Ramos (cell line): ENCODE data around the gene TTC23.
"Not testable (repeated sequence)": the region's sequence is repeated elsewhere in the genome, so short reads cannot be mapped to it uniquely, and the experiment has no call there.

Source experiments
- in situ Hi-C: fragments of 300-500 bp; cut with MboI; formaldehyde crosslinking; loops from one replicate; pipeline ENCODE4 v1.14.3; 2022; ENCODE audit warnings: low sequenced_read_pairs; ENCODE audit not compliant: unreplicated experiment

TTC23 gene

GRCh38 chr15:99126131-99126588, 123.2 kb downstream of the TTC23 start:
- in situ Hi-C loops, result no loop called here

GRCh38 chr15:99125061-99125891, 124.1 kb downstream of the TTC23 start:
- in situ Hi-C loops, result no loop called here

GRCh38 chr15:99124641-99125040, 124.7 kb downstream of the TTC23 start:
- in situ Hi-C loops, result no loop called here

DNA sequence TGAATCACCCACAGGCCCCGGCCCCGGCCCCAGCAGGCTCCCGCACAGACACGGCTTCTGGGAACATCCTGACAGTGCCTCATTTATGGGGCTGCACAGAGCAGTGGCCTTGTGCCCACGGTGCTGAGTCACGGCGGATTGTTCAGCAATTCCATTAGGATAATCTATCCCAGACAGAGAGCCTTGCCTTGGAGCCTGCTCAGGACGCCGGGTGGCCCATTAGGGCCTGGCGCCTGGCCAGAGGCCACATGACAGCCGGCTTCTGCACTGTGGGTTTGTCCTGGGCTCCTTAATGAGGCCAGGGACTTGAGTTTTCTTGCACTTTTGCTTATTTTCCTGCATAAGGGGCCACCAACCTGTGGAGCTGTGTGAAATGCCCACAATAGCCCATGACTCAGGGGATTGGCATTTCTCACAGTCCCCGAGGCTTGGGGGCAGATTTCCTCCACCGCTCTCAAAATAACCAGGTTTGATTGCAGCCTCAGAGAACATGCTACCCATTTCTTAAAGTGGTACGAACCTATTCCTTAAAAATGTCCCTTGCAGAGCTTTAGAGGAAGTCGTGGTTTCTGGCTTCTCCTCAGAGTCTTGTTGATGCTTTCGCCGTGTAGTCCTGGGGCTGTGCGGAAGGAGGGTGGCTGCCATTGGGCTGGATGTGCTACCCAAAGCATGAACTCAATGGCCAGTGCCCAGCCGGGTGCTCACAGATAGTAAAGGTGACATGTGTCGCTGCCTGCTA, 125.5 kb downstream of the TTC23 start:
- in situ Hi-C loops, result no loop called here

DNA sequence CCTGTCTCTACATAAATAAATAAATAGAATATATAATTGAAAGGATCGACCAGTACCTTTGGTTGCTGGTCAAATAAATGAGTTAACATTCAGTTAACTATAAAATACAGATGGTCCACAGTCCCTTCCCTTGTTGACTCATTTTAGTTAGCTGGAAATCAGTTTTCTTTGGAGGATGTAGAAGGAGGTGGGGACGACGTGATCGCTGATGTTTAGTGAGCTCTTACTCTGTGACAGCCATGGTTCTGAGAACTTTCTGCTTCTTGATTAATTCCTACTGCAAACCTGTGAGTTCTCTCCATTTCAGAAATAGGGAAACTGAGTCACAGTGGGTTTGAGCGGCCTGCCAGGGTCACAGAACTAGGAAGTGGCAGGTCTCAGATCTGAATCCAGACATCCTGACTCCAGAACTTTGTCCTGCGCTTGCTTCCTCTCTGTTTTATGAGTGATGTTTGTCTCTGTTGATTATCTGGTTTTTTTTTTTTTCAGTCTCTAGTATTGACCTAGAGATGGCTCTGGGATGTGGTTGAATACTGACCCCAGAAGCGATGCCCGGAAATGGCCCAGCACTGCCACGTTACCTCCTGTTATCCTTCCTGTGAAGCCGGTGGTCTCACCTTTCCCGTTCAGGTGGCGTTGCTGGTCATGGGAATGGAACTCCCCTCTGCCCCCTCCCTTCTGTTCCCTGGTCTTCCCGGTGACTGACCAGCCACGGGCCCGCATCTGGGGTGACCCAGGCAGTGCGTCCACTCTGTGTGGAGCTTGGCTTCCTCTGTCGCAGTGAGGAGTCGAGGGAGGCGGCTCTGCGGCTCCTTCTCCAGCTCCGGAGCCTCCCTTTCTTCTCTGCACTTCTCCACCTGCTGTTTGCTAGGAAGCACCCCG, 126.3 kb downstream of the TTC23 start:
- in situ Hi-C loops, result no loop called here

GRCh38 chr15:99121691-99122410, 127.5 kb downstream of the TTC23 start:
- in situ Hi-C loops, result no loop called here

DNA sequence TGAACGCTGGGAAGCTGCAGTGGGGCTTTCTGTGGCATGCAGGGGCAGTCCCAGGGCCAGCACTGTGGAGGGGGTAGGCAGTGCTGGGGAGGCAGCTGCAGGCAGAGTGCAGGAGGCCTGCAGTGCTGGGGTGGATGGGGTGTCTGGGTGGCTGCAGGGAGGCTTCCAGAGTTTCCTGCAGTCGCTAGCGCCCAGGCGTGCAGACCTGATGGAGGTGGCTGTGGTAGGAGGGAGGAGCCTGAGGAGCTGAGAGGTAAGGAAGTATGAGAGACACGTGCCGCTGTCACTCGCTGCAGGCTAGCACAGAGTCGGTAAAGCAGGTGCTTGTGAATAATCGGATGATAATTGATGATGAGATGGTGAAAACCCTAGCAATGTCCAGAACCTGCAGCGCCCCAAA, 128.2 kb downstream of the TTC23 start:
- in situ Hi-C loops, result no loop called here

DNA sequence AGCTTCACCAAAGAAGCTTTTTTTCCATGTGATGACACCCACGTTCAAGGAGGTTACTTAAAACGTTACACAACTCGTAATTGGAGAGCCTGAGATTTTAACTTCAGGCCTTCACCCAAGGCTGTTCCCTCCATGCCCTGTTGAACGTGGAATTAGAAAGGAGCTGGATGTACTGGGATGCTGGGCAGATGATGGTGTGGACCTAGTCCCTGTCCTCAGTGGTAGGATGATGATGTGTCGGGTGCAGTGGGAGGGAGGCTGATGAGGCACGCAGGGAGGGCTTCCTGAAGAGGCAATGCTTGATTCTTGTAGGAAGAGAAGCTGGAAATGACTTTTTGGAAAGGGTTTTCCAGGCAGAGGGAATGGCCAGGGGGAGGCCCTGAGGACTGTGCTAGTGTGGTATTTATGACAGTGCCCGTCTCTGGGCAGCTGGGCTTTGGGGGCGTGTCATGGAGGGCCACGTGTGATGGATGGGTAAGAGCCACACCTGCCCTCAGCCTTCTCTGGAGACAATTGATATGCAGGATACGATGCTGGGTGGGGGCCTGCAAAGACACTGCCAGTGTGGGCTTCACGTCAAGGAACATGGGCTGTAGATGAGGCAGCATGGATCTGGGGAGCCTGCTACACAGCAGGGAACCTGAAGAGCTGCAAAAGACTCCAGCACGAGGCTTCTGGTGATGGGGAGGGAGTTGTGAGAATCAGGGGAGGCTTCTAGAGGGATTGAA, 129.2 kb downstream of the TTC23 start:
- in situ Hi-C loops, result no loop called here

DNA sequence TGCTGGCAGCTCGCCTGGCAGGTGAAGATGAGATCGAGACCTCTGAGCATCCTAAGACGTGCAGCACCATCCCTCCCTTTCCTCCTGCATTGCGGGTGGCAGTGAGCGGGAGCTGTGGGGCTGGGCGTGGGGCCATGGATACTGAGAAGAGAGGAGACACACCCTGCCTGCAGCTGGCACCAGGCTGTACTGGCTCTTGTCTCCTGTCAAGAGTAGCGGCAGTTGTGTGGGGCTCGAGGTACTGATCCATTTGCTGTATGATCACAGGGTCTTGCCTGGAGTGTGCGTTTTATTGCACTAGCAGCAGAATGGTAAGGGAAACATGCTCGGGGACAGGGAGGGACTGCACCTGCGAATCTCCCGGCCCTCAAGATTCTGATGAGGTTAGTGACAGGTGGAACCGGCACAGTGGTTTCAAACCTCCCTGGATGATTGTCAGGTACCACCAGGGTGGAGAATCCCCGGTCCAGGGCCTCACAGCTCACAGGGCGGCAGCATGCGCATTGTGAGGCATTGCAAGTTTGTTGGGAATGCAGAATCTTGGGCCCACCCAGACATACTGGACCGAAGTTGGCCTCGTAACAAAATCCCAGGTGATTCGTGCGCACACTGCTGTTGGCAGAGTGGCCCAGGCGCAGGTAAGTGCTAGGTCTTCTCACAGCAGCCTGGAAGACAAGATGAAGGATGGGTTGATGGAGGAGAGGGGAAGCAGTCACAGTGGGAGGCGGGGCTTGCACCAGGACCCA, 130.4 kb downstream of the TTC23 start:
- in situ Hi-C loops, result no loop called here

DNA sequence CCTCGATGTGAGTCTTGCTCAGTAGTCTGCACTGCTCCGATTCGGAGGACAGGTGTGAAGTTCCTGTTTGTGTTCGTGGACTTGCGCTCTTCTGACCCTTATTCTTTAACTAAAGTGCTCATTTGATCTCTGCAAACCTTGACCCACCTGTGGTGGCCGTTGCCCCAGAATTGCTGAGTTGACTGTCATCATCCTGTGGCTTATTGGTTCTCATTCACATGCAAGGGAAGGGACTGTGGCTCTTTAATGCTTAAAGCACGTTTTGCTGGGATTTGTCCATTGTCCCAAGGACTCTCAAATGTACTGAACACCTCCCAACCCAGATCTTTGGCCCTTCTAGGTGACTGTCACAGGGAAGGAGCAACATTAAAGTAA, 131.1 kb downstream of the TTC23 start:
- in situ Hi-C loops, result no loop called here

- in situ Hi-C loops, result no loop called here
Observed at GRCh38 chr15:99117563-99118257, 131.7 kb downstream of the TTC23 start.

- in situ Hi-C loops, result no loop called here
Observed at GRCh38 chr15:99117111-99117510, 132.3 kb downstream of the TTC23 start.

- in situ Hi-C loops, result no loop called here
Observed at GRCh38 chr15:99115300-99116215, 133.8 kb downstream of the TTC23 start.

DNA sequence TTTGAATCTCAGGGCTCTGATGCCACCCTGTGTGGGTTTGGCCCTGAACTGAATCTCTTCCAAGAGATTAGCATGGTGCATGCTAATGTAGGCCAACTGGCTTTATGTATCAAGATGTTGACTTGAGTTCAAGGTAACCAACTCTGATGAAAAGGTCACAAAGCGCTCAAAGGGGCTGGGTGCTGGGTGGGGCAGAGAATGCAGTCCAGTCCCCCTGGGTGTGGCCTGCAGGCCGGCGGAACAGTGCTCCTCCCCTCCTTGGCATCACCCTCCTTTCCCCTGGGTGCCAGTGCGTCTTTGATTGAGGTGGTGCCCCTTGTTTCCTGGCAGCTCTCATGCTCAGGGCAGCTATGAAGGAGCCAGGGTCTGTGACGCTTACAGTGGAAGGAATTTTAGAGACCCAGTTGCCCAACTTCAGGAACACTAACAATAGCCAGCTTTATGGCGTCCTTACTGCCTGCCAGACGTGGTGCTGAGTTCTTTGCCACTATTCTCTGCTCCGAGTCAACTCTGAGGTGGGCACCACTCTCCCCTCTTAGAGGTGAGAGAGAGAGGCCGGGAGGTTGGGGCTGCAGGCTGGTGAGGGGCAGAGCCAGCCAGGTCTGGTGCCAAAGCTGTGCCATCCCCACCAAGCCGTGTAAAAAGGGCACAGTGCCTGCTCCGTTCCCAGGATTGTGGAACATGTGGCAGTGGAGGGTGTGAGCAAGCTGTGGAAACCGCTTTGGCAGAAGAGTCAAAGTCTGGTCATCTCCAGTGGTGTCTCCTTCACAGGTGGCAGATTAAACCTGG, 134.7 kb downstream of the TTC23 start:
- in situ Hi-C loops, result no loop called here

- in situ Hi-C loops, result no loop called here
Observed at GRCh38 chr15:99113547-99114271, 135.7 kb downstream of the TTC23 start.

GRCh38 chr15:99111641-99112040, 137.7 kb downstream of the TTC23 start:
- in situ Hi-C loops, result not testable (repeated sequence)
